Liver (tissue), 9 donors: ENCODE measurements around the gene ZSWIM8. TPM values are rescaled to one million over a fixed set of nuclear protein-coding genes. Genes with fewer than 3 reads are reported as not detected.
A peak's percentile ranks its signal among the peaks of the same experiment; 100 is the strongest.

ENCODE experiments used
- DNase-seq: peaks from one replicate; pipeline ENCODE4 v3.0.0-alpha.2; 2017; ENCODE audit warnings: low spot score
- H3K27ac ChIP-seq, 2 donors: one replicate each; pipeline ENCODE4 v1.7.0; 2013; ENCODE audit warnings: inconsistent platforms in 2 of 2, low read length in 2 of 2, control low read depth in 1 of 2, low read depth in 1 of 2, mild to moderate bottlenecking in 1 of 2
- H3K27me3 ChIP-seq, 4 donors: one replicate each; pipeline versions ENCODE4 v1.6.1 to v1.7.0; 2013; ENCODE audit warnings: low read length in 3 of 4, inconsistent platforms in 1 of 4, mild to moderate bottlenecking in 1 of 4, moderate library complexity in 1 of 4; ENCODE audit not compliant: control insufficient read depth in 4 of 4, insufficient read depth in 4 of 4
- H3K36me3 ChIP-seq, 4 donors: one replicate each; pipeline versions ENCODE4 v1.6.1 to v1.7.0; 2013; ENCODE audit warnings: low read length in 3 of 4, mild to moderate bottlenecking in 3 of 4, low read depth in 1 of 4, moderate library complexity in 1 of 4; ENCODE audit not compliant: control insufficient read depth in 4 of 4, insufficient read depth in 3 of 4
- H3K4me1 ChIP-seq, 4 donors: one replicate each; pipeline versions ENCODE4 v1.6.1 to v1.7.0; 2013; ENCODE audit warnings: low read length in 3 of 4, mild to moderate bottlenecking in 3 of 4, moderate library complexity in 1 of 4; ENCODE audit not compliant: control insufficient read depth in 4 of 4, insufficient read depth in 4 of 4
- H3K4me3 ChIP-seq, 3 donors: one replicate each; pipeline versions ENCODE4 v1.6.1 to v1.7.0; 2013; ENCODE audit warnings: low read length in 3 of 3, control low read depth in 1 of 3, low read depth in 1 of 3, mild to moderate bottlenecking in 1 of 3
- H3K9ac ChIP-seq, 2 donors: one replicate each; pipeline ENCODE4 v1.7.0; 2013; ENCODE audit warnings: low read length in 2 of 2, mild to moderate bottlenecking in 2 of 2, moderate library complexity in 2 of 2, control low read depth in 1 of 2, low read depth in 1 of 2
- H3K9me3 ChIP-seq, 4 donors: one replicate each; pipeline versions ENCODE4 v1.6.1 to v1.7.0; 2013; ENCODE audit warnings: low read length in 3 of 4; ENCODE audit not compliant: control insufficient read depth in 4 of 4
- EGR1 ChIP-seq, 2 donors: IDR thresholded peaks; 2 replicates each; pipeline ENCODE4 v1.6.1; 2016 to 2018; ENCODE audit warnings: antibody characterized with exemption in 2 of 2, low read depth in 2 of 2
- FOXA2 ChIP-seq: IDR thresholded peaks from 2 replicates; pipeline ENCODE4 v1.6.1; 2016; ENCODE audit warnings: antibody characterized with exemption
- GABPA ChIP-seq, 2 donors: IDR thresholded peaks in 1 of 2; conservative IDR thresholded peaks in 1 of 2; 2 replicates each; pipeline ENCODE4 v1.6.1; 2016; ENCODE audit warnings: antibody characterized with exemption in 2 of 2, mild to moderate bottlenecking in 1 of 2, moderate library complexity in 1 of 2
- HNF4G ChIP-seq: IDR thresholded peaks from 2 replicates; pipeline ENCODE4 v1.6.1; 2016; ENCODE audit warnings: antibody characterized with exemption
- NR2F2 ChIP-seq: IDR thresholded peaks from 2 replicates; pipeline ENCODE4 v1.6.1; 2016; ENCODE audit warnings: antibody characterized with exemption
- SP1 ChIP-seq: IDR thresholded peaks from 2 replicates; pipeline ENCODE4 v1.6.1; 2018; ENCODE audit warnings: antibody characterized with exemption, mild to moderate bottlenecking
- TAF1 ChIP-seq: conservative IDR thresholded peaks from 2 replicates; pipeline ENCODE4 v1.6.1; 2016; ENCODE audit warnings: antibody characterized with exemption, mild to moderate bottlenecking
- WGBS: extraction: QIAGEN DNeasy Blood & Tissue Kit; methylation state at CpG from one replicate; pipeline ENCODE4 v1.1.7; 2013; 5-methylcytosine and 5-hydroxymethylcytosine counted together
- polyA plus RNA-seq, 2 donors: library from polyadenylated mRNA; stranded (reverse) in 1 of 2; unstranded in 1 of 2; fragments of 200-250 nt in 1 of 2; fragments of >200 nt in 1 of 2; fragmentation: Nextera tagmentation in 1 of 2; extraction: Ambion mirVana in 1 of 2; gene quantifications; one replicate each; pipeline versions ENCODE4 v1.2.1 to v1.2.3, GENCODE V29; 2013 to 2015
- total RNA-seq, 2 donors: library from RNA; depleted of rRNA; stranded (reverse); fragments of >200 nt; gene quantifications; one replicate each; pipeline ENCODE4 v1.2.3, GENCODE V29; 2014
- TF ChIP-seq, protein P1 (sequence below): fragments of 150-350 bp; IDR thresholded peaks from 2 replicates; pipeline ENCODE4 v1.5.1; 2017; ENCODE audit warnings: improper control_type of control experiment, low read depth, low read length; ENCODE audit not compliant: missing input control
- TF ChIP-seq, protein P2 (sequence below): IDR thresholded peaks from 2 replicates; pipeline ENCODE4 v1.6.1; 2016; ENCODE audit warnings: antibody characterized with exemption, mild to moderate bottlenecking
- TF ChIP-seq, protein P3 (sequence below): IDR thresholded peaks from 2 replicates; pipeline ENCODE4 v1.6.1; 2016; ENCODE audit warnings: antibody characterized with exemption
- donor health status: healthy.
- donor health status: healthy.
- donor health status: healthy.
- donor health status: healthy.
- donor health status: healthy.

Gene ZSWIM8
- total and polyA plus RNA-seq, 4 donors, result 33.3 to 66.2 (median 44.4) TPM

DNA sequence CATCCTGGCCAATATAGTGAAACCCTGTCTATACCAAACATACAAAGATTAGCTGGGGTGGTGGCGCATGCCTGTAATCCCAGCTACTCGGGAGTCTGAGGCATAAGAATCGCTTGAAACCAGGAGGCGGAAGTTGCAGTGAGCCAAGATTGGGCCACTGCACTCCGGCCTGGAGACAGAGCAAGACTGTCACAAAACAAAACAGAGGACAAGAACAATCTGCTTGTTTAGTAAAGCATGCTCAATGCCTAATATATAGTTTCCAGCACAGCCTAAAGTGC is 43.0 kb upstream of the ZSWIM8 start:
- Histone ChIP-seq H3K36me3 (peaks cover 0 to 10% (median 7%) of the 10 kb centered on the region in 4 donors), H3K9ac (no peak overlapping the region), H3K4me1 (peaks cover 5 to 22% (median 14%) of the 10 kb centered on the region in 4 donors), H3K9me3 (no peaks in the 10 kb centered on the region), H3K27me3 (no peaks in the 10 kb centered on the region), H3K4me3 (no peak overlapping the region), H3K27ac (no peak overlapping the region)
- DNase-seq, result no peak
- WGBS, result 96% methylated on average over 5 of the region's 5 CpGs
- TF ChIP-seq EGR1 (IDR thresholded peaks at IDR 0.05; ENCODE audit: low read depth in 2 of 2), result no peak
- TF ChIP-seq FOXA2, result no peak
- TF ChIP-seq NR2F2, result no peak
- TF ChIP-seq, protein P1, sequence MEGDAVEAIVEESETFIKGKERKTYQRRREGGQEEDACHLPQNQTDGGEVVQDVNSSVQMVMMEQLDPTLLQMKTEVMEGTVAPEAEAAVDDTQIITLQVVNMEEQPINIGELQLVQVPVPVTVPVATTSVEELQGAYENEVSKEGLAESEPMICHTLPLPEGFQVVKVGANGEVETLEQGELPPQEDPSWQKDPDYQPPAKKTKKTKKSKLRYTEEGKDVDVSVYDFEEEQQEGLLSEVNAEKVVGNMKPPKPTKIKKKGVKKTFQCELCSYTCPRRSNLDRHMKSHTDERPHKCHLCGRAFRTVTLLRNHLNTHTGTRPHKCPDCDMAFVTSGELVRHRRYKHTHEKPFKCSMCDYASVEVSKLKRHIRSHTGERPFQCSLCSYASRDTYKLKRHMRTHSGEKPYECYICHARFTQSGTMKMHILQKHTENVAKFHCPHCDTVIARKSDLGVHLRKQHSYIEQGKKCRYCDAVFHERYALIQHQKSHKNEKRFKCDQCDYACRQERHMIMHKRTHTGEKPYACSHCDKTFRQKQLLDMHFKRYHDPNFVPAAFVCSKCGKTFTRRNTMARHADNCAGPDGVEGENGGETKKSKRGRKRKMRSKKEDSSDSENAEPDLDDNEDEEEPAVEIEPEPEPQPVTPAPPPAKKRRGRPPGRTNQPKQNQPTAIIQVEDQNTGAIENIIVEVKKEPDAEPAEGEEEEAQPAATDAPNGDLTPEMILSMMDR, result no peak
- TF ChIP-seq, protein P2, sequence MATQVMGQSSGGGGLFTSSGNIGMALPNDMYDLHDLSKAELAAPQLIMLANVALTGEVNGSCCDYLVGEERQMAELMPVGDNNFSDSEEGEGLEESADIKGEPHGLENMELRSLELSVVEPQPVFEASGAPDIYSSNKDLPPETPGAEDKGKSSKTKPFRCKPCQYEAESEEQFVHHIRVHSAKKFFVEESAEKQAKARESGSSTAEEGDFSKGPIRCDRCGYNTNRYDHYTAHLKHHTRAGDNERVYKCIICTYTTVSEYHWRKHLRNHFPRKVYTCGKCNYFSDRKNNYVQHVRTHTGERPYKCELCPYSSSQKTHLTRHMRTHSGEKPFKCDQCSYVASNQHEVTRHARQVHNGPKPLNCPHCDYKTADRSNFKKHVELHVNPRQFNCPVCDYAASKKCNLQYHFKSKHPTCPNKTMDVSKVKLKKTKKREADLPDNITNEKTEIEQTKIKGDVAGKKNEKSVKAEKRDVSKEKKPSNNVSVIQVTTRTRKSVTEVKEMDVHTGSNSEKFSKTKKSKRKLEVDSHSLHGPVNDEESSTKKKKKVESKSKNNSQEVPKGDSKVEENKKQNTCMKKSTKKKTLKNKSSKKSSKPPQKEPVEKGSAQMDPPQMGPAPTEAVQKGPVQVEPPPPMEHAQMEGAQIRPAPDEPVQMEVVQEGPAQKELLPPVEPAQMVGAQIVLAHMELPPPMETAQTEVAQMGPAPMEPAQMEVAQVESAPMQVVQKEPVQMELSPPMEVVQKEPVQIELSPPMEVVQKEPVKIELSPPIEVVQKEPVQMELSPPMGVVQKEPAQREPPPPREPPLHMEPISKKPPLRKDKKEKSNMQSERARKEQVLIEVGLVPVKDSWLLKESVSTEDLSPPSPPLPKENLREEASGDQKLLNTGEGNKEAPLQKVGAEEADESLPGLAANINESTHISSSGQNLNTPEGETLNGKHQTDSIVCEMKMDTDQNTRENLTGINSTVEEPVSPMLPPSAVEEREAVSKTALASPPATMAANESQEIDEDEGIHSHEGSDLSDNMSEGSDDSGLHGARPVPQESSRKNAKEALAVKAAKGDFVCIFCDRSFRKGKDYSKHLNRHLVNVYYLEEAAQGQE, result no peak
- TF ChIP-seq GABPA (IDR thresholded peaks at IDR 0.05 in 1 of 2, conservative IDR thresholded peaks at IDR 0.05 in 1 of 2), result no peak
- TF ChIP-seq HNF4G, result no peak
- TF ChIP-seq SP1, result no peak
- TF ChIP-seq TAF1, result no peak
- TF ChIP-seq, protein P3, sequence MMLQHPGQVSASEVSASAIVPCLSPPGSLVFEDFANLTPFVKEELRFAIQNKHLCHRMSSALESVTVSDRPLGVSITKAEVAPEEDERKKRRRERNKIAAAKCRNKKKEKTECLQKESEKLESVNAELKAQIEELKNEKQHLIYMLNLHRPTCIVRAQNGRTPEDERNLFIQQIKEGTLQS, result no peak

DNA sequence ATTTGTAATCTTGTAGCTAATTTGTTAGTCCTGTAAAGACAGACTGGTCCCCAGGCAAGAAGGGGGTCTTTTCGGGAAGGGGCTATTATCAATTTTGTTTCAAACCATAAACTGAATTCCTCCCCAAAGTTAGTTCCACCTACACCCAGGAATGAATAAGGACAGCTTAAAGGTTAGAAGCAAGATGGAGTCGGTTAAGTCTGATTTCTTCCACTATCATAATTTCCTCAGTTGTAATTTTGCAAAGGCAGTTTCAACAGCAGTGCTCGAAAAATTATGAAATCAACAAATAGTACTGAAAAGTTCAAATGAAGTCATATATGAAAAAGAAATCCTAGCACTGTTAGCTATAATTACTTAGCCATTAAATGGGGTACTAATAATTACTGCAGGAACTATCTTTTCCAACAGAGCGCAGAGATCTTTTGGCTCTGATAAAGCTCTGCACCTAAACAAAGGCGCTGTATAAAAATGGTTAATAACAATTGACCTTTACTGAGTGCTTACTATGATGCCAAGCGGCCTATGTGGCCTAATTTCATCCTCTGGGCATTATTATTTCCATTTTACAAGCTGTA is 42.0 kb upstream of the ZSWIM8 start:
- peak overlapping the region; percentile 94 to 99 for H3K27ac ChIP-seq
- no peak for TF ChIP-seq NR2F2
- TF ChIP-seq, protein P2, result no peak
- TF ChIP-seq, protein P3, result no peak
- no peaks in the 10 kb centered on the region for H3K9me3 ChIP-seq
- no peaks in the 10 kb centered on the region for H3K27me3 ChIP-seq
- peak overlapping the region; percentile 90 to 98 (median 98) for H3K4me3 ChIP-seq
- peak overlapping the region; percentile 98 to 99 for H3K9ac ChIP-seq
- H3K36me3 ChIP-seq, result peaks cover 2 to 11% (median 7%) of the 10 kb centered on the region in 4 donors
- WGBS, result 36% methylated on average over 6 of the region's 6 CpGs
- peaks cover 5 to 22% (median 14%) of the 10 kb centered on the region in 4 donors for H3K4me1 ChIP-seq
- DNase-seq, result no peak
